ENCODE measurements around the gene DLGAP3.

The DLGAP3 gene

DNA sequence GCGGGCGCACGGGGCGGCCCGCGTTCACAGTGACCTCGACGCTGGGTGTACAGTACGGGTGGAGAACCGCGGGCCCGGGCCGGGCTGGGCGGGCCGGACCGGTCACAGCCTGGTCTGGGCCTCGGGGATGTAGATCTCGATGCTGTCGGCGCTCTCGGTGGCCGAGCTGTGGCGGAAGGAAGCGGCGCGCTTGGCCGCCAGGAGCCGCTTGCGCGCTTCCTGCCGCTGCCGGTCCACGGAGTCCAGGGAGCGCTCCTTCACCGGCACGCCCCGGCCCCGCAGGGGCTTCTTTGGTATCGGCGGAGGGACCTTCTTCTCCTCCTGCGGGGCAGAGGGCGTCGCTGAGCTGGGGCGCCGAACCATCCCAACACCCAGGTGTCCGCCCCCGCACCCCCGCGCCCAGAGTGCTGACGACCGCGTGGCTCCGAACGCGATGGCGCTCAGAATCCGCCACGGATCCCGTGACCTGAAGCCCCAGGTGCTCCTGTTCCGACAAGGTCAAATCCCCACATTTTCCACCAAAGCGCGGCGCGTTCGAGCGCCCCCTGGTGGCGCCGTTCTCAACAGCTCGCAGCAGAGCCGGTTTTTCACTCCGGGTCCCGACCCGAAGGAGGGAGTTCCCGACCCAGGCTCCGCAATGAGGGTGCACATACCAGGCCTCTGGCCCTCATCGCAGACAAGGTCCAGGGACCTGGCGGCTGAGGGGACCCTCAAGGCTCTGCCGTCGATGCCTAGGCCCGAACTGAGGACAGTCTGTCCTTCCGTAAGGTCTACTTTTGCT lies 63.3 kb downstream of the DLGAP3 start:
- DNase-seq, result peak; percentile 97

DNA sequence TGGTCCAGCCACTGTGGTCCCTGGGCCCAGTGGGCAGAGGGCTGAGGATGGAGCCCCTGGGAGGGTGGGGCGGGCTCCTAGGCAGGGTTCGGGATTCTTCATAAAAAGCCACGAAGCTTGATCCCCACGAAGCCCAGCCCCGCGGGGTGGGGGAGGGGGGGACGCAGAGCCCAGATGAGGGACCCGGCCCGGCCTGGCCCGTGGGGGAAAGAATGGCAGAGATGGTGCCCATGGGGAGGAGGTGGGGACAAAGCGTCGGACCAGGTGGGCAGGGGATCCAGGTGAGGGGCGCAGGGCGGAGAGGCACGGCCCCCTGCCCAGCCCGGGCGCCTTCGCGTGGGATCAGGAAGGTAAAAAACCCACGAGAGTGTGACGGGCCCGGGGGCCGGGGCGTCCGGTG lies 63.9 kb downstream of the DLGAP3 start:
- no peak for DNase-seq

GRCh38 chr1:34864759-34865158 lies 64.7 kb downstream of the DLGAP3 start:
- no peak for DNase-seq

GRCh38 chr1:34863501-34863900 lies 65.9 kb downstream of the DLGAP3 start:
- no peak for DNase-seq

DNA sequence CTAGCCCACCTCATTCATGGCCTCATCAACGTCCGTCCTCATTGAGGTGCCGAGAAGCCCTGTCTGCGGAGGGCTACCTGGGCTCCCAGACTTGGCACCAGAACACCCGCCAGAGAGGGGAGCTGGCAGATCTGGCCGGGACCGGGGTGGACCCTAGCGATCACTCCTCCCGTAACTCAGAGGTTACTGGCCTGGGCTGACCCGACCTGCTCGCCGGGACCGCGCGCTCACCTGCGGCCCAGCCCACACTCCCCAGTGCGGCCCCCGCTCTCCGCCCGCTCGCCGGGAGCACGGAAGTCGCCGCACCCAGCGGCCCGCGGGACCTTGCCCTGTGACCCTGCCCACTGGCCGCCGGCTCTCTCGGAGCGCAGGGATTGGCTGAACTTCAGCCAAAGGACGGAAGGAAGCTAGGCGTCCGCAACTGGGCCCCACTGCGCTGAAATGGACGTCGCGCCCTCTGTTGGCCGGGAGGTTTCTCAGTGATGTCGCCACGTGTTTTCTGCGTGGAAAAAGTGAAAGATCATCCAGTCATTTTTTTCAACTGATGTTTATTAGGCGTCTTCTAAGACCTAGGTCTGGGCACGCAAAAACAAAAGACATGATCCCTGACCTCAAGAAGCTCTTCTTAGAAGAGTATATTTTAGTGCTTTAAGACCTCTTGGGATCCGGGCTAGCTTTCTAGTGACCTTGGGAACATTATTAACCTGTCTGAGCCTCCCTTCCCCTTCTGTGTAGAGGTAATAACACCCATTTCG lies 69.8 kb downstream of the DLGAP3 start, which contains the start of gene SMIM12:
Gene SMIM12, minus strand, starts transcription at position 304 of the 755 bp plus-strand sequence. CDS start 3,772 bp downstream, outside the sequence.
- DNase-seq, result peak; percentile 94

DNA sequence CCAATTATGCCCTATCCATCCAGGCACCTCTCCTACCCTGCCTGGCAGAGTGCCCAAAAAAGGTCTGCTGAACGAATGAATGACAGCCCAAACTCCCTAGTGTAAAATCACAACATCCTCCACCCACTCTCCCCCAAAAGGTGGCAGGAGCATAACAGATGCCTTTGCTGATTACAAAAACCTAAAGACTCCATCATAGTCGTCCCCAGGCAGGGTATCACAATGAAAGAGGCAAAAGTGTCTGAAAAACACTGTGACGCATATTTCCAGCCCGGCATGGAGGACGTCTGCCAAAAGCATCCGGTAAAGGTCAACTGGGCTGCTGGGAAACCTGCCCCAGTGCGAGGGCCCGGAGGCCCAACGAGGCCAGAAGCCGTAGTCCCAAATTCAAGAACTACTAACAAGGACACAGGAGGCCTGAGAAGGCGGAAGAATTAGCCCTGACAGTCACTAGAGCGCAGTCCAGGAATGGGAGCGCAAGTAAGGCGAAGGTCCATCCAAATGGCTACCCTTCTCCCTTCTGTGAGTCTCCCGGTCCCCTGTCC lies 70.5 kb downstream of the DLGAP3 start:
- DNase-seq, result peak; percentile 51

GRCh38 chr1:34856697-34857096 lies 72.8 kb downstream of the DLGAP3 start:
- no peak for DNase-seq

- peak; percentile 92 for DNase-seq
Measured at GRCh38 chr1:34852677-34853217, 76.7 kb downstream of the DLGAP3 start.

GRCh38 chr1:34851431-34852105 lies 77.9 kb downstream of the DLGAP3 start:
- no peak for DNase-seq

DNA sequence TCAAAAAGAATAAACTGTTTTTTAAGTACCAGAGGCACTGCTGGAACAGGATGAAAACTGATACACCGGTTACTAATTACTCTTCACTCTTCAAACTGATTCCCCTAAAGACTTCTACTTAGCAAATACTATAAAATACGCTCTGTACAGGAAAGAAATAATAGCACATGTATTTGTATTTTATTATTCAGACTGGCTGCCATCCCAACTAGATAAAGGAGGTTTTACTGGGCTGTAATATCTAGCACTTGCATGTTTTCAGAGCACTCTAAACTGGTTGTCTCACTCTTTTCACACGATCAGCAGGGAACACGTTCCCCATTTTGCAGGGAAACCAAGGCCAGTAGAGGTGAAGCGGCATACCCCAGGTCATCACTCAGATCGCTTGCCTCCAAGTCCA lies 79.1 kb downstream of the DLGAP3 start:
- no peak for DNase-seq

DNA sequence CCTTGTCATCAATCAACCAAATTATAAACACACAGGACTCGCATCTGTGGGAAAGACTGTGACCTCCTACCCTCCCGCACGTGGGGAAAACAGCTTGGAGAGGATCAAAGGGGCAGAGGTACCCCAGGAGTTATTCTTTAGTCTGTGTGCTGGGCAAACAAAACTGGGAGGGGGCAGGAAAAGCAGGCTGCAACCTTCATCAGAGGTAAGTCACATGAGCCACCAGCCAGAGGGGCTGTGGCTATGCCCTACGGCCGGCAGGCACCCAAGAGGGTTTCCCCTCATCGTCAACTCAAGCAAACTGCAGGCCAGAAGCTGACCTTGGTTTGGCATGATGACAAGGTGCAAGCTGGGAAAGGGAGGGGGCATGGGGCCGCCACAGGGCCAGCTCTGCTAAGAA lies 82.4 kb downstream of the DLGAP3 start:
- DNase-seq, result no peak

DNA sequence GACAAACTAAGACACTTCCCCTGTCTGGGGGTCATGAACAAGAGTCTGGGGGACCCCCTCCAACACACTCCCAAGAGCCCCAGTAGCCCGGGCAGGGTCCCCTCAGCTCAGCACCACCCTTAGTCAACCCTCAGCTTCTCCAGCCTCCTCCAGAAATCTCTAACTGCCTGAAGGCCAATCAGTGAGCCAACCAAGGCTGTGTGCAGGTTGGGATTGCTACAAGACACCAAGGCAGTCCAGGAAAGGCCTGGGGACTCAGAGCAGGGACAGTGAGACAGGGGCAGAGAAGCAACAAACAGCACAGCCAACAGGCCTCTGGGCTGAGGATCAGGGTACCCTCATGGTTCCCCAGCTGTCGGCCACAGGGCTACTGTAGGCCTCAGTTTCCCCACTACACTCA lies 83.2 kb downstream of the DLGAP3 start:
- no peak for DNase-seq

GRCh38 chr1:34845131-34845901 lies 84.1 kb downstream of the DLGAP3 start:
- DNase-seq, result no peak

GRCh38 chr1:34844252-34844634 lies 85.2 kb downstream of the DLGAP3 start:
- no peak for DNase-seq

DNA sequence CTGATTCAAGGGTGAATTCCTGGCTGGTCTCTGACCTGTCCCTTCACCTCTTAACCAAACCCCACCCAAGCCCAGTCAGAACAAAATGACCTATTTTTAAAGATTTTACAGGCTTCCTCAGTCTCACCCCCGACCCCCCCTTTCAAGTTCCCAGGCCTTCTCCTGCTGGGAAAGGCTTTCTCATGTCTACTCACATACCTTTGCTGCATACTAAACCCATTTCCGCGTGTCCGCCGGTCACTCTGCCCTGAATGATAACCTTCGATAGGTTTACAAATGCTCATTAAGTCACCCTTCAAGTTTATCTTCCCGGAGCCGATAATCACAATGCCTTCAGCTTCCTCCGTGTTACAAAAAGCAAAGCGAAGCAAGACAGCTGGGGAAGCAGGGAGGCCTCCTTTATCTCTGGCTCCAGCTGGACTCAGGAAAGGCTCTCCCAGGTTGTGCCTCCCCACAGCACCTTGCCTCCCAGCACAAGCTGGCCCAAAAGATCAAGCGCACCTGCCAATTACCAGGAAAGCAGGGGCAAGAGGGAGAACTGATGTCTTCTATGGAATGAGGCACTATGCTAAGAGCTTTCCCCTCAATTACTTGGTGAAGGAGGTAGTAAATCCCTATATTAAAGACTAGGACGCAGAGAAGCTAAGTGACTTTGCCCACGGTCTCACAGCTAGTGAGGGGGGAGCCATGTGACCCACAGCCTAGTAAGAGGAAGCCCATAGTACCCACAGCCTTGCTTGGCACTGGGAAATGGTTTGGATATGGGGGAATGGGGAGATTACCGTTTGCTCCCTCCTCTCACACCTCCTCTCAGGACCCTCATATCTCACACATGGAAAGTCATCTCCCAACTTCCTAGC lies 85.8 kb downstream of the DLGAP3 start:
- no peak for DNase-seq

- no peak for DNase-seq
Measured at GRCh38 chr1:34842952-34843371, 86.5 kb downstream of the DLGAP3 start.

DNA sequence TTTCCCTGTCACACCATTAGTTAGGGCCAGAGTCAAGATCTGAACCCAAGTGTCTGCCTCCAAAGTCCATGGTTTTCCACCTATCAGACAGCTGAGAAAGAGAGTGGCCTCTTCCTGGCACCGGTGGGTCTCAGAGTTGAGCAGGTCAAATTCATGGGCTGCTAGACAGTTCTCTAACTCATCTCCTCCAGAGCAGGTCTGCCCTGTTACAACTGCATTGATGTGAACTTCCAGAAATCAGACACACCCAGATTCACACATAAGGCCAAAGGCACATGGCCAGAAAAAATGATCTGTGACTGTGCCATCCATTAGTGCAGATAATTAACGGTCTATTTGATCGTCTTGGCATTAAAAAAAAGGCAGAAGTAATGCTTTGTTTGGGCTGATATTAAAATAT lies 87.4 kb downstream of the DLGAP3 start:
- no peak for DNase-seq

DNA sequence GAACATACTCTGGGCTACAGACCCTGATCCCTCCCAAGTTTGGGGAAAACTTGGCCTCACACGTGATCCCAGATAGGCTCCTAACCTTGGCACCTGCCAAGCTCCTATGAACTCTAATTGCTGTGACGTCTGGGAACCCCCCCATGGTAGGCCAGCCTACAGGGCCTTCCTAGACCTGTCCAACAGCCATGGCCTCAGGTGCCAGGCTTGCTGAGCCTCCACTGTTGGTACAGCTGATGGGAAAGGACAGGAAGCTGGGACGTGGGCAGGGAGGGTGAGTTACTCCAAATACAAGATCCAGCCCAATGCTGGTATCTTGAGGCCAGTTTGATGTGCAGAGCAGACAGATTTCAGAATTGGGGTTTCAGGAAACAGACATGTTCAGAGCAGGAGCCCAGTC lies 89.0 kb downstream of the DLGAP3 start:
- DNase-seq, result no peak

GRCh38 chr1:34839526-34840305 lies 89.7 kb downstream of the DLGAP3 start:
- no peak for DNase-seq

DNA sequence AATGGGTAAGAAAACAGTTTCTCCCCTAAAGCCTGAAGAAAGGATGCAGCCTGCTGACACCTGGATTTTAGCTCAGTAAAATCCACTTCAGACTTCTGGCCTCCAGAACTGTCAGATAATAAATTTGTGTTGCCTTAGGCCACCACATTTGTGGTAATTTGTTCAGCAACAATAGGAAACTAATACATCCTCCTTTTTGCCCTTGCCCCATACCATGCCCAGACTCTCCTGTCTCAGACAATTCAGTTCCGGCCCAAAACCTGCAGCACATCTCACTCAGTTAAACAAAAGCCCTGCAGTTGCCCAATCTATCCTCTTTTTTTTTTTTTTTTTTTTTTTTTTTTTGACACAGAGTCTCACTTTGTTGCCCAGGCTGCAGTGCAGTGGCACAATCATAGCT lies 95.7 kb downstream of the DLGAP3 start:
- no peak for DNase-seq

Measured in stimulated activated CD8-positive, alpha-beta memory T cell treated with anti-CD3 and anti-CD28 coated beads, Interleukin-4, amount 100 ng/mL, for 48 hours (primary cell).